SU-DHL-6 (cell line): ENCODE measurements around the gene PRPF40A.
A peak's percentile ranks its signal among the peaks of the same experiment; 100 is the strongest.

Experiments
- CTCF ChIP-seq: fragments of 200-600 bp; sonication (generic); IDR thresholded peaks from one replicate; pipeline ENCODE4 v1.5.1; 2017; ENCODE audit warnings: antibody characterized with exemption, mild to moderate bottlenecking, low read length, moderate library complexity; ENCODE audit not compliant: insufficient read depth, poor library complexity, severe bottlenecking
- EZH2phosphoT487 ChIP-seq: fragments of 200-600 bp; sonication (generic), shearing (Covaris generic); conservative IDR thresholded peaks from 2 replicates; pipeline ENCODE4 v1.6.1; 2018; ENCODE audit warnings: mild to moderate bottlenecking, antibody characterized with exemption, low read length, moderate library complexity, mixed read lengths

GRCh38 chr2:152715854-152716428, 1.3 kb downstream of the PRPF40A start:
- TF ChIP-seq CTCF (peak; percentile 49), EZH2phosphoT487 (no peak)
